Liver (tissue), 3 donors: ENCODE measurements around the gene BBC3.

ENCODE experiments used
- ATF3 ChIP-seq: IDR thresholded peaks from 2 replicates; pipeline ENCODE4 v1.6.1; 2016; ENCODE audit warnings: antibody characterized with exemption
- CTCF ChIP-seq: fragments of 150-350 bp; IDR thresholded peaks from 2 replicates; pipeline ENCODE4 v1.5.1; 2017; ENCODE audit warnings: improper control_type of control experiment, low read depth, low read length; ENCODE audit not compliant: missing input control
- EGR1 ChIP-seq, 2 donors: IDR thresholded peaks; 2 replicates each; pipeline ENCODE4 v1.6.1; 2016 to 2018; ENCODE audit warnings: antibody characterized with exemption in 2 of 2, low read depth in 2 of 2
- FOXA1 ChIP-seq: IDR thresholded peaks from 2 replicates; pipeline ENCODE4 v1.6.1; 2016; ENCODE audit warnings: antibody characterized with exemption
- RAD21 ChIP-seq, 2 donors: IDR thresholded peaks; 2 replicates each; pipeline ENCODE4 v1.6.1; 2016; ENCODE audit warnings: antibody characterized with exemption in 2 of 2, mild to moderate bottlenecking in 2 of 2
- REST ChIP-seq: IDR thresholded peaks from 2 replicates; pipeline ENCODE4 v1.6.1; 2016; ENCODE audit warnings: antibody characterized with exemption, mild to moderate bottlenecking
- YY1 ChIP-seq: IDR thresholded peaks from 2 replicates; pipeline ENCODE4 v1.6.1; 2016; ENCODE audit warnings: antibody characterized with exemption, mild to moderate bottlenecking
- donor health status: healthy.
- donor health status: healthy.

GRCh38 chr19:47241919-47242577, 11.0 kb upstream of the BBC3 start:
- no peak for TF ChIP-seq REST
- no peak for TF ChIP-seq CTCF
- no peak for TF ChIP-seq FOXA1
- no peak for TF ChIP-seq YY1
- TF ChIP-seq RAD21 (IDR thresholded peaks at IDR 0.05): no peak
- no peak for TF ChIP-seq EGR1 (IDR thresholded peaks at IDR 0.05; ENCODE audit: low read depth in 2 of 2)
- no peak for TF ChIP-seq ATF3
